Mammary epithelial cell (primary cell): ENCODE data around the gene LIN37.

ENCODE experiments used
- EZH2 ChIP-seq: IDR thresholded peaks from 2 replicates; pipeline ENCODE4 v1.6.1; 2012; ENCODE audit warnings: low read length, inconsistent platforms, borderline replicate concordance
- TF ChIP-seq, protein P1 (sequence below), 2 donors: IDR thresholded peaks in 1 of 2; conservative IDR thresholded peaks in 1 of 2; 2 replicates each; pipeline ENCODE4 v1.5.1; 2011 to 2012; ENCODE audit warnings: inconsistent platforms in 2 of 2, low read length in 2 of 2, mild to moderate bottlenecking in 2 of 2, control low read depth in 1 of 2, low read depth in 1 of 2; ENCODE audit not compliant: insufficient read depth in 1 of 2; ENCODE audit errors: extremely low read depth in 1 of 2

DNA sequence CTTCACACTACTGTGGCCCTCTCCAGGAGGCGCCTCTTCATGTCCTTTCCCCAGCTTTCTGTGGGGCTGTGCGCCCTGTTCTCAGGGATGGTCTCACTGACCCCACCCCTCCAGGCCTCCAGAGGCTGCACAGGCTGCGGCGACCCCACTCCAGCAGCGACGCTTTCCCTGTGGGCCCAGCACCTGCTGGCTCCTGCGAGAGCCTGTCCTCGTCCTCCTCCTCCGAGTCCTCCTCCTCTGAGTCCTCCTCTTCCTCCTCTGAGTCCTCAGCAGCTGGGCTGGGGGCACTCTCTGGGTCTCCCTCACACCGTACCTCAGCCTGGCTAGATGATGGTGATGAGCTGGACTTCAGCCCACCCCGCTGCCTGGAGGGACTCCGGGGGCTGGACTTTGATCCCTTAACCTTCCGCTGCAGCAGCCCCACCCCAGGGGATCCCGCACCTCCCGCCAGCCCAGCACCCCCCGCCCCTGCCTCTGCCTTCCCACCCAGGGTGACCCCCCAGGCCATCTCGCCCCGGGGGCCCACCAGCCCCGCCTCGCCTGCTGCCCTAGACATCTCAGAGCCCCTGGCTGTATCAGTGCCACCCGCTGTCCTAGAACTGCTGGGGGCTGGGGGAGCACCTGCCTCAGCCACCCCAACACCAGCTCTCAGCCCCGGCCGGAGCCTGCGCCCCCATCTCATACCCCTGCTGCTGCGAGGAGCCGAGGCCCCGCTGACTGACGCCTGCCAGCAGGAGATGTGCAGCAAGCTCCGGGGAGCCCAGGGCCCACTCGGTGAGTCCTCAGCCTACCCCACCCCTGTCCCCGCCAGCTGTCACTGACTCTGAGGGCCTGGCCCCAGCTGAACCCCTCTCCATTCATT, 38.2 kb downstream of the LIN37 start:
- TF ChIP-seq, protein P1, sequence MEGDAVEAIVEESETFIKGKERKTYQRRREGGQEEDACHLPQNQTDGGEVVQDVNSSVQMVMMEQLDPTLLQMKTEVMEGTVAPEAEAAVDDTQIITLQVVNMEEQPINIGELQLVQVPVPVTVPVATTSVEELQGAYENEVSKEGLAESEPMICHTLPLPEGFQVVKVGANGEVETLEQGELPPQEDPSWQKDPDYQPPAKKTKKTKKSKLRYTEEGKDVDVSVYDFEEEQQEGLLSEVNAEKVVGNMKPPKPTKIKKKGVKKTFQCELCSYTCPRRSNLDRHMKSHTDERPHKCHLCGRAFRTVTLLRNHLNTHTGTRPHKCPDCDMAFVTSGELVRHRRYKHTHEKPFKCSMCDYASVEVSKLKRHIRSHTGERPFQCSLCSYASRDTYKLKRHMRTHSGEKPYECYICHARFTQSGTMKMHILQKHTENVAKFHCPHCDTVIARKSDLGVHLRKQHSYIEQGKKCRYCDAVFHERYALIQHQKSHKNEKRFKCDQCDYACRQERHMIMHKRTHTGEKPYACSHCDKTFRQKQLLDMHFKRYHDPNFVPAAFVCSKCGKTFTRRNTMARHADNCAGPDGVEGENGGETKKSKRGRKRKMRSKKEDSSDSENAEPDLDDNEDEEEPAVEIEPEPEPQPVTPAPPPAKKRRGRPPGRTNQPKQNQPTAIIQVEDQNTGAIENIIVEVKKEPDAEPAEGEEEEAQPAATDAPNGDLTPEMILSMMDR (conservative IDR thresholded peaks at IDR 0.05 in 1 of 2, IDR thresholded peaks at IDR 0.05 in 1 of 2; ENCODE audit: extremely low read depth in 1 of 2, insufficient read depth in 1 of 2, low read depth in 1 of 2, low read length in 2 of 2): no peak
- no peak for TF ChIP-seq EZH2
